GM19438 (cell line): Measurements from ENCODE around the gene CXCR3.
"Not testable (repeated sequence)": the region's sequence is repeated elsewhere in the genome, so short reads cannot be mapped to it uniquely, and the experiment has no call there.

Experiments used
- ATAC-seq: cut with Tn5 transposase; IDR thresholded peaks from one replicate; pipeline ENCODE4 v1.9.1; 2021; ENCODE audit warnings: low read depth; ENCODE audit not compliant: unreplicated experiment

CXCR3 gene

DNA sequence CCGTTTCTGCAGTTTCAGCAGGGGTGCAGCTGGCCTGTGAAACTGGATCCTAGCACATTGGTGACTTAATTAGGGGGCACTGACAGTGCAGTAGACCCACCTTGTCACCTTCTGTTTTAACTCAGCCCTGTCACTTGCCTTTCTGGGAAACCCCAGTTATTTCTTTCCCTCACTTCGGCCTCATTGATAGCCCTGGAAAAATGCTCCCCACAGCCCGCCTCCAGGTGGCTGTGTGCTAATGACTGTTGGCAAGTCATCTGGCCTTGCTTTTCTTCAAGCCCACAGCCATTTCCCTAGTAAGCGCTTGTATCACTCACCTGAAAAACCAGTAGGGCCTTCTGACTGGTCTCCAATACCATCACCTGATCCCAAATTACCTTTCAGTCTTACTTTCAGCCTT lies 3.3 kb downstream of the CXCR3 start:
- no peak for ATAC-seq

DNA sequence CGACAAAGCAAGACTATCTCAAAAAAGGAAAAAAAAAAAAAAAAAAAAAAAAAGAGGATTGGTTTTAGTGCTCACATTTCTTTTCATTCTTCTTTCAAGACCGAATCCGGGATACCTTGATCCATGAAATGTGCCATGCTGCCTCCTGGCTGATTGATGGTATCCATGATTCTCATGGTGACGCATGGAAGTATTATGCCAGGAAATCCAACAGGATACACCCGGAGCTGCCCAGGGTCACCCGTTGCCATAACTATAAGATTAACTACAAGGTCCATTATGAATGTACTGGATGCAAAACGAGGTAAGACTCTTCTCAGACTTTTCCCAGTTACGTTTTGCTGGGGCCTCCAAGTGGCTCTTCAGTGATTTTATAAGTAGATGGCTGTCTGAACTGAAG lies 6.1 kb downstream of the CXCR3 start:
- ATAC-seq = no peak

GRCh38 chrX:71611736-71612135 lies 6.6 kb downstream of the CXCR3 start:
- ATAC-seq = not testable (repeated sequence)

DNA sequence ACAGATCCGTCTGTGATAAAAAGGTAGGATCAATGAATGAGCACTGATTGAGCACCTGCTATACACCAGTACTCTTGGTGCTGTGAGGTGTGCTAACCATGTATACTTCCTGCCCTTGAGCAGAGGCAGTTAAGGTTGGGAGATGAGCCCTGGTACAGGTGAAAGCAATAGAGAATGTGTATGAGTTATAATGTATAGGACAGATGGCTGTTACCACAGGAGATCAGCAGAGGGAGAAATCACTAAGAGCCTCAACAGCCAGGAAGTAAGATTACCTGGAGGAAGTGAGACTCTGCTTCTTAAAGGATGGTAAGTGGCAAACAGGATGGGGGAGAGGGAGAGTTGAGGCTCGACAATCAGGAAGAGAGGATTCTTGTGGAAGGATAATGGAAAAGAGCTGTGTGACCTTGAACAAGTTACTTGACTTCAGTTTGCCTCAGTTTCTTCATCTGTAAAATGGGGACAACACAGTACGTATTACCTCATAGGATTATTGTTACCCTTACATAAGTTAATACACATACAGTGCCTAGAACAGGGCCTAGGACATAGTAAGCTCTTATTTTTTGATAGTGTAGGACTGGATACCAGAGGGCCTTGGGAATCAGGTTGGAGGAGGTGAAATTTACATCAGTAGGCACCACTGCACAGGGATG lies 9.1 kb downstream of the CXCR3 start:
- ATAC-seq = no peak

- no peak for ATAC-seq
Observed at GRCh38 chrX:71607488-71607887, 10.8 kb downstream of the CXCR3 start.

DNA sequence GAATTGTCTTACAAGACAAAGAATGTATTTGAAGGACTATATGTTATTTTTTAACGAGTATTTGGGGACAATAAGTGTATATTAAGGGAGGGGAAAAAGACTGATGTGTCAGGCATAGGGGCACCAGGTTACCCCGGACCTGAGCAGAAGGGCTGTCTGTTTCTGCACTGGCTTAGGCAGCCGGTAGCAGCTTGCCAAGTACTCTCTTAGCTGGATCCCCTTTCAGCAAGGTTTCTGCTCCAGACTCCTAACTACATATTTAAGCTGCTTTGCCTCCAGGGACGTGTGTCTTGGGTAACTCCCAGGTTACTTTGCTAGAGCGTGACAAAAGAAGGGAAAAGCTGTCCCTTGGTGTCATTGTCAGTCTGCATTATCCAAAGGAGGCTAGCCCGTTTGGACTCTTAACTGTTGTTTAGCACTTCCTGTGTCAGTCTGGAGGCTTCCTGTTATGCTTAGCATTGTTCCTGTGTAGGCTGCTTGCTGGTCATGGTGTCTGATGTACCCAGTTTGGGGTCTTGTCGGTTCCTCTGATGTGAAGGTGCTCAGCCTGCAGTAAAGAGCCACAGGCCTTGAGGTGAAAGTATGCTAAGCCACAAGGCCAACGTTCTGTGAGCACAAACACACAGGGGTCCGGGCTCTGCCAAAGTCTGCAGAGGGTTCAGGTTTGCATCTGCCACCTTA lies 11.6 kb downstream of the CXCR3 start:
- no peak for ATAC-seq

DNA sequence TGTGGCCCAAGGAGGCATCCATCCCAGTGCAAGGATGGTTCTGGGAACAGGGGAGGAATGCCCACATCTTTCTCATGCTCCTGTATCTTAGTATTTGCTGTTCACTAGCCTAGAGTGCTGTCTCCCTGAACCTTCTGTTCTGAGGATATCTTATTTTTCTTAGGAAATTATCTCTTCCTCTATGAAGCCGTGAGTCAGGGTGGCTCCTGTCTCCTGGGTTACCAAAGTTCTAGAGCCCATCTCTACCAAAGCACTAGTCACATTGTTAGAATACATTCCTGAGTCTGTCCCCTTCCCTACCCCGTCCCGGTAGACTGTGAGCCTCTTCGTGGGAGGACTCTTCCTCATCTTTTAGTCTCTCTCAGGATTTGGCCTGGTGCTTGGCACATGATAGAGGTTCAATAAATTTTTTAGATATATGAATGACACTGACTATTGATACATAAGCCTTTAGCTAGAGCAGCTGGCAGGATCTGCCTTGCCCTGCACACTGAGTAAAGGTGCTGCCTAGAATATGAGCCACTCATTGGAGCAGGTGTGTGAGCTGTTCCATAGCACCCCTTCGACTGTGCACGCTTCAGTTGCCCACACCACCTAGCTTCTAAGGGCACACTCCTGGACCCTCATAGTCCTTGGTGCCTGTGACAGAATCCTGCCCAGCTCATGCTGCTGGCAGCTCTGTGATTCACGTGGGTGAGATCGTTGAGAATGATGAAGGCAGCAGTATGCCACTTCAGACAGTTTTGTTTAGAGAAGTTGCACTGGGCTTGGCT lies 13.3 kb downstream of the CXCR3 start:
- ATAC-seq = no peak

GRCh38 chrX:71604141-71604540 lies 14.2 kb downstream of the CXCR3 start:
- no peak for ATAC-seq

DNA sequence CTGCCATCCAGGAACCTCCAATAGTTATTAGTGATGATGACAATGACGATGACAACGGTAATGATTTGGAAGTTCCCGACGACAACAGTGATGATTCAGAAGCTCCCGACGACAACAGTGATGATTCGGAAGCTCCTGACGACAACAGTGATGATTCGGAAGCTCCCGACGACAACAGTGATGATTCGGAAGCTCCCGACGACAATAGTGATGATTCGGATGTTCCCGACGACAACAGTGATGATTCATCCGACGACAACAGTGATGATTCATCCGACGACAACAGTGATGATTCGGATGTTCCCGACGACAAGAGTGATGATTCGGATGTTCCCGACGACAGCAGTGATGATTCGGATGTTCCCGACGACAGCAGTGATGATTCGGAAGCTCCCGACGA lies 14.7 kb downstream of the CXCR3 start:
- ATAC-seq = no peak

DNA sequence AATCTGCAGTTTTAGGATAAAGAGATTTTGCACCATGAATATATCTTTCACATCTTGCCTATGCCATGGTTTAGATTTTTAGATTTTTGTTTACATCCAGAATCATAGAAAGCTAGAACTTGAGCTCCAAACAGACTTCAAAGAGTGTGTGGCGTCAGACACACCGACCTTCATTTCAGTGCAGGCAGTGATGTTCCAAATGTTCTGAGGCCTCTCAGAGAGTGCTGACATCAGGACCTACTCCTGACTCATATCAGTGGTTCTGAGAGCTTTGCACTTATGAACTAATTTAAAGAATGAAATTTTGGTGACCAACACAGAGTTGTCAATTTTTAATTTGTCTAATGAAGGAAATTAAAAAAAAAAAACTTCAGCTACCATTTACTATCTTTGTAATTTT lies 18.3 kb downstream of the CXCR3 start:
- ATAC-seq = no peak

- ATAC-seq = not testable (repeated sequence)
Observed at GRCh38 chrX:71593210-71593609, 25.1 kb downstream of the CXCR3 start.

- ATAC-seq = no peak
Observed at GRCh38 chrX:71586929-71587328, 31.4 kb downstream of the CXCR3 start.

GRCh38 chrX:71581210-71581609 lies 37.1 kb downstream of the CXCR3 start:
- ATAC-seq = no peak

GRCh38 chrX:71579990-71580380 lies 38.3 kb downstream of the CXCR3 start:
- no peak for ATAC-seq

GRCh38 chrX:71579136-71579989 lies 38.9 kb downstream of the CXCR3 start:
- no peak for ATAC-seq

GRCh38 chrX:71578253-71579135 lies 39.8 kb downstream of the CXCR3 start, which contains the start of gene GCNA:
TSS of gene GCNA (plus strand) at chrX:71578437. CDS start at chrX:71580822, 2,385 bp downstream.
- ATAC-seq = no peak

DNA sequence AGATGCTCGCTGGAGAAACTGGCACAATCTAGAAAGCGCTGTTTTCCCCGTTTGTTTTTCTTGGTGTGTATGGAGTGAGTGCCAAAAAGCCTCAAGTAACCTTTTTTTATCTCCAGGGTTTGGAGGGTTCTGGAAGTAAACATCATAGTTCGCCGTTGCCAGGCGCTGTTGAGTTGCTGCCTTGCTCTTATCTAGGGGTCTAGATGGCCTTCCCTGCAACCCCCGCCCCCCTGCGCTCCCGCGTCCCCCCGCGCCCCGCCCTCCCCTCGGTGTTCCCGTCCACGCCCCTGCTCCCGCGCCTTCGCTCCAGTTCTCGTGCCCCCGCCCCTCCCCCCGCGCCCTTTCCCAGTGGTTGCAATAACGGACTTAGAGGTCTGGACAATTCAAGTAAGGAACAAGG lies 40.6 kb downstream of the CXCR3 start:
- no peak for ATAC-seq

GRCh38 chrX:71573590-71573989 lies 44.7 kb downstream of the CXCR3 start:
- no peak for ATAC-seq

DNA sequence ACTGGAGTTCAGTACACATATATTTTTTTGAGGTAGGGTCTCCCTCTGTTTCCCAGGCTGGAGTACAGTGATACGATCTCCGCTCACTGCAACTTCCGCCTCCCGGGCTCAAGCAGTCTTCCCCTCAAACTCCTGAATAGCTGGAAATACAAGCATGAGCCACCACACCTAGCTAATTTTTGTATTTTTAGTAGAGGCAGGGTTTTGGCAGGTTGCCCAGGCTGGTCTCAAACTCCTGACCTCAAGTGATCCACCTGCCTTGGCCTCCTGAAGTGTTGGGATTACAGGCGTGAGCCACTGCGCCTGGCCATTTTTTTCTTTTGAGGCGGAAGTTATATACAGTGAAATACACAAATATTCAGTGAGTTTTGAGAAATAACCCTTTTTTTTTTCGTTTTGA lies 46.9 kb downstream of the CXCR3 start:
- not testable (repeated sequence) for ATAC-seq
